GM18870 (cell line): Measurements from ENCODE around the gene AUTS2.

Experiments
- ATAC-seq: cut with Tn5 transposase; IDR thresholded peaks from one replicate; pipeline ENCODE4 v1.9.1; 2021; ENCODE audit warnings: moderate library complexity; ENCODE audit not compliant: unreplicated experiment

The AUTS2 gene

DNA sequence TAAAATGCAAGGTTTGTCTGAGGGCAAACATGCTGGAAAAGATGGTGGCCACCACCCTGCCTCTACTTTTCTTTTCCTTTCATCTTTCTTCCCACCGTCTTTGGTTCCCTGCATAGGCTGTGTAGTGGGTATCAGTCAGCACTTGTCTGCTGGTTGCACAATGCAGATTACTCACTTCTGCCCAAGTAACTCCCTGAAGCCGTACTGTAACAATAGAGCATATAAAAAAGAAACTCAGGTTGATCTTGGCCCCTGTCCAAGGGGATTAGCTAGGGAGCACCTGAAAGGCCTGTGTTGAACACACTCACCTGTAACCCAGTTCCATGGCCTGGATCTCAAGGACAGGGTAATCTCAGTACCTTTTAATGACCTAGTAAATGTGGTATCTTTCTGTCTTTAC is 1000.7 kb downstream of the AUTS2 start:
- no peak for ATAC-seq

DNA sequence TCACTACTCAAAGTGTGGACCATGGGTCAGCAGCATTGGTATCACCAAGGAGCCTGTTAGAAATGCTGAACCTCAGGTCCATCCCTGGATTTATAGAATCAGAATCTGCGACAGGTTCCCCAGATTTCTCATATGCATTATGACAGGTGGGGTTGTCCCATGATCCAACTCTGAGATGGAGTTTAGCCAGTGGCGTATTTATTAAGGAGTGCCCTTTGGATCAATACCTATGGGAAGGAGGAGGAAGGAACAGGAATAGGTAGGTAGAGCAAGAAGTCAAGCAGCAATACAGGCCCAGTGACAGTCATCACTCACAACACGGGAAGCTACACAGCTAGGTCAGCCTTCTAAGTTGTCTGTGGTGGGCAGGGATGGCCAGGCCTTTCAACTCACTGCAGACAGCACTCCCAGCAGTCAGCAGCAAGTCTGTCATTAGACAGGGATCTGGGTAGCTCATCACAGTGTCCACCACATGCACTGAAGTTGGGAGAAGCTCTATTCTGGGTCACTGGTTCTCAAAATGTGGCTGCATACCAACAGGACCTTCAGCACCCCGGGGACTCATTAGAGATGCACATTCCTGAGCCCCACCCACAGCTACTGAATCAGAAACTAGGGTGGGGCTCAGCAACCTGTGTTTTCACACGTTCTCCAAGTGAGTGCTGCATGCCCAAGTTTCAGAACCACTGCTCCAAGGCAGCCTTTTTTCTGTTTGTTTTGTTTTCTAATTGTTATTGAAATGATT is 1001.3 kb downstream of the AUTS2 start:
- ATAC-seq: no peak

DNA sequence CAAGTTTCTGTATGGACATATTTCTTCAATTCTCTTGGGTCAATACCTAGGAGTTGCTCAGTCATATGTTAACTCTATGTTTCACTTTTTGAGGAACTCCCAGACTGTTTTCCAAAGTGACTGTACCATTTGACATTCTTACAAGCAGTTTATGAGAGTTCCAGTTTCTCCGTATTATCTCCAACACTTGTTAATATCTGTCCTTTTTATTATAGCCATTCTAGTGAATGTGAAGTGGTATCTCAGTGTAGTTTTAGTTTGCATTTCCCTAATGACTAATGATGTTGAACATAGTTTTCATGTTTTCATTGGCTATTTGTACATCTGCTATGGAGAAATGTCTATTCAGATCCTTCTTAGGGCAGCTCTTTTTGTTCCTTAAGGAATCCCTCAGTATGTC is 1002.7 kb downstream of the AUTS2 start:
- no peak for ATAC-seq

DNA sequence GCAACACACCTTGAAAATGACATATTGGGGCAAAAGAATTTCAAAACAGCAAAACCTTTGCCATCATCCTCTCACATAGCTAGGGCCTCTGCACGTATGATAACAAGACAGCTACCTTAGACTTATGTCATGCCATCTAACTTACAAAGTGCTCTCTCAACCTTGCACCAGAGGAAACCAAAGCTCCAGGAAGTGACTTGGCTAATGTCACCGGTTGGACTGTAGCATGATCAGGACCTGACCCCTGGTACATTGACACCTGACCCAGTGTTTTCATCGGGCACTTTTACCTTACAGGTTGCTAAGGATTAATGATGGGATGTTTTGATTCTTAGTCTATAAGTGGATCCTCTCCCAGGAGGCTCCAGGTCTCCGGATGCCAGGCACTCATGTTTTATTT is 1003.8 kb downstream of the AUTS2 start:
- no peak for ATAC-seq

DNA sequence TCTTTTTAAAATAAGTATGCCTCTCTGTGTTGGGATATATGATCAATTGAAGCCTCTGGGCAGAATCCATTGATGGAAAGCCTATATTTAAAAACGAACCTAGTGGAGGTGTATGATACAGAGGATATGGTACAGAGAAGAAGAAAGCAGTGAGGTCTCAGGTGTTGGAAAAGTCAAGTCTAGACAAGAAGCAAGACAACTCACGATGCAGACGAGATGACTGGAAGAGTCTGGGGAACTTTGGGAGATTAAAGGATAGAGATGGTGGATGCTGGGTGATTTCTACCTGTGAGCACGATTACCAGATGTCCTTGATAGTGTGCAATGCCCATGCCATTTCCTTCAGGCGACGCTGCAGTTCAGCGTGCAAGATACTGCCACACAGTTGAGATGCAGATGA is 1009.0 kb downstream of the AUTS2 start:
- no peak for ATAC-seq

DNA sequence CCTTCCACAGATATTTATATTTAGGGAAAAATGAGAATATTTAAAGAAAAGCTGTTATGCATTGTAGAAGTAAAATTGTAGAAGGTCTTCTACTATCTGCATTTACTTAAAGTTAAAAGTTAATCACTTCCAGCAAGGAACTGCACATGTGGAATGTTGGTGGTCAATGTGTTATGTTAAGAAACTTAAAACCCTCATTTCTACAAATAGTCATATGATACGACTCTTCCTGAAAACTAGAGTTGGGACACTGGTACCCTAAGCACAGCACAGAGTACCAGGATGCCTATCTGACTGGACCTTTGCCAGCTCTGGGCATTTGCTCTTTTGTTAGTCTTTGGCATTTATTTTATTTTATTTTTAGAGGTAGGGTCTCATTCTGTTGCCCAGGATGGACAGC is 1009.5 kb downstream of the AUTS2 start:
- ATAC-seq: no peak

DNA sequence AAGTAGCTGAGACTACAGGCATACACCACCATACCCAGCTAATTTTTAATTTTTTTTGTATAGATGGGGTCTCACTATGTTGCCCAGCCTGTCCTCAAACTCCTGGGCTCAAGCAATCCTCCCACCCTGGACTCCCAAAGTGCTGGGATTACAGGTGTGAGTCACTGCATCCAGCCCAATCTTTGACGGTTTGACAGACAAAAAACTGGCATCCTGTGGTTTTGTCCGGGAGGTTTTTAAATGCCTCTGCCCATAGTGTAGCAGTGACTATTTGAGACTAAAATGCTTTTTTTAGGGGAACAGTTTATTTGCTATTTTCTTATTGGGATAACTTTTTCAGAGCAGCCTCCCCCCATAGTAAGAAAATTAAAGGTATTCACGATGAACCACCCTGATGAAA is 1010.0 kb downstream of the AUTS2 start:
- ATAC-seq: no peak

DNA sequence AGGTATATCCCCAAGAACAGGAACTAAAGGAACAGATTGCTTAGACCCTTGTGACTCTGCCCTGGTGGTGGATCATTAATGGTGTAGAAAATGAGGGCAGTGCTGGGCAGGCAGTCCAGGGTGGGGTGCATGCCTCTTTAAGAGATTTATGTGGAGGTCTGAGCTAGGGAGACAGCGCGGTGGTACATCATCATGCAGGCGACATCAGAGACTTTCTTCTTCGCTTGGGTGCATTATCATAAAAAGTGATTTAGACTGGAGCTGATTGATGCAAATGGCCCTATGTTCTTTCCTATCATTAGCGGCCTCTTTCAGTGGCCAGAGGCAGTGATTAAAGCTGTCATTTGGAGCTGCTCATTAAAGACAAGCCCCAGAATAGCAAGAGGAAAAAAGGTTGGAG is 1014.5 kb downstream of the AUTS2 start:
- no peak for ATAC-seq

DNA sequence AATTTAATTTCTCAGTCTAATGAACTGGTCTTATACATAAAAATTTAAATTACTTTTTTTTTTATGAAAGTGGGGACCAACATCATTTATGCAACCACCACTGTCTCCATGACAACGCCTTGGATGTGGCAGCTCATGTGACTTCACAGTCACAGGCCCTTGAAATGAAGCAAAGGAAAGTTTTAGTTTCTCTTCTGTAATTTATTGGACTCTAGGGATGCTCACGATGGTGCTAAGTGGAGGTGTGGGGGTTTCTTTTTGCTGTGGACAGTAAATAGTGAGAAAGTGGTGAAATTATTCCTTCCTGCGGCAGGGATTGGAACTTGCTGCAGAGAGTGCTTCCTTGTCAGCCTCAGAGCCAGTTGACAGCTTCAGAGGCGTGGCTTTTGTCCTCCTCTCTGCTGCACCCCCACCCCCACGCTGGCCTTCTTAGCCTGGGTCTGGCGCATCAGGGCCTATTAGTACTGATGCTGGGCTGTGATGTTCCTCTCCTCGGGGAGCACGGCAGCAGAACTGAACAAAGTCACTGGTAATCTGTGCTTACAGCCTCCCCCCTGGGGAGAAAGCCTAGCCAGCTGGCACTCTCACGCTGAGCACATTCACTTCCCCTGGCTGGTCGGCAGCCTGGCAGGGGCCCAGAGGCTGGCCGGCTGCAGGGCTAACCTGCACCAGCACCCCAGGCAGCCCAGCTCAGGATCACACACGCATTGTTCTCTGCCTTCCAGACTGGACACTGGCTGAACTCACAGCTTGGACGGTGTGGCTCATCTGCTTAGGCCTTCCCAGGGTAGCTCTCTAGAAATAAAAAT is 1016.2 kb downstream of the AUTS2 start:
- ATAC-seq: no peak

DNA sequence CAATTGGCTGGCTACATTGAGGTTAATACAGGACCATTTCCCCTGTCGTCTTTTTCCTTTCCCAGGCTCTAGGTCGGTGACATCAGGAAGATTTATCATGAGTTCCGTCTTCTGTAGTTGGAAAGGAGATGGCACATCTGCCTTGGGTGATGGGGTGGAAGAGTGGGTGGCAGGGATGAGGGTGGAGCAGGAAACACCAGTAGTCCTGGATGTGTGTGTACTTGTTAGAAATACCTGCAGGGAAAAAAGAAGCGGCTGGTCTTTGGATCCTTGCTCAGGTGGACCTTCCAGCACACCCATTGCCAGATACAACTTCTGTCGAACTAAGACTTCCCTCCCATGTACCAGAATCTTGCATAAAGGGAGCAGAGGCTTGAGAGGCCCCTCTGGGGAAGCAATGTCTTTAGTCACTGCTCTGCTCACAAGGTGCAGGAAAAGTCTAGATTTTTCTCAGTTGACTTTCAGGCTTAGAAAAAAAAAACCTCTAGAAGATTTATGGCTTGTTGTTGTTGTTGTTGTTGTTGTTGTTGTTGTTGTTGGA is 1016.9 kb downstream of the AUTS2 start:
- ATAC-seq: no peak

DNA sequence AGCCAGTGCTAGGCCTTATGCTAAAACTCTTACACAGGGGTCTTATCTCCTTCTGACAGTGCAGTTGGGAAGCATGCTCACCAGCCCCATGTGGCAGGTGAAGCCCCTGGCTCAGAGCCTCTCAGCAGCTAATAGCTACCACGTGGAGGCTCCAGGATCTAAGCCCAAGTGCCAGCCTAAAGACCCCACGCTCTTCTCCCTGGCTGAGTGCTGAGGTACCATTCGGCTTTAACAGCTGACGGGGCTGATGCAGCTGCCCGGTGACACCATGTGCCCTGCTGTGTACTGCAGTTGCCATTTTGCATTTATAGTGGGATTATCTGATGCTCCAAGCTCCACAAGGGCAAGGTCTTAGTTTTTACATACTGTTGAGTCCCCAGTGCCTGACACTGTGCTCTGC is 1017.9 kb downstream of the AUTS2 start:
- no peak for ATAC-seq

DNA sequence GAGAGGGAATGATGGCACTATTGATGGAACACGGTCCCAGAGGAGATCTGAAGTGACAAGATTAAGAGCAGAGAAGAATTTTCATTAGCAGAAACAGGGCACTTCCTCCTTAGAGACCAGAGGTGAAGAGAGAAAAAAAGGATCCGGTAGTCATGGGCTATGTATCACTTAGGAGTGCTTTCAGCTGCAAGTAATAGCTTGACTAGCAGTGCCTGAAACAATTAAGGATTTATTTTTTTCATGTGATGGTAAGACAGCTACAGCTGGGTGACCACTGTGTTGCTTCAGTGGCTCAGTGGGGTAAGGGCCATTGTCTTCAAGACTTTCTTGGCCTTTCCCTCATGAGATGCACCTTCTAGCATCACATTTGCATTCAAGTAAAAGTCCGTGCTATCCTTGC is 1018.5 kb downstream of the AUTS2 start:
- no peak for ATAC-seq

DNA sequence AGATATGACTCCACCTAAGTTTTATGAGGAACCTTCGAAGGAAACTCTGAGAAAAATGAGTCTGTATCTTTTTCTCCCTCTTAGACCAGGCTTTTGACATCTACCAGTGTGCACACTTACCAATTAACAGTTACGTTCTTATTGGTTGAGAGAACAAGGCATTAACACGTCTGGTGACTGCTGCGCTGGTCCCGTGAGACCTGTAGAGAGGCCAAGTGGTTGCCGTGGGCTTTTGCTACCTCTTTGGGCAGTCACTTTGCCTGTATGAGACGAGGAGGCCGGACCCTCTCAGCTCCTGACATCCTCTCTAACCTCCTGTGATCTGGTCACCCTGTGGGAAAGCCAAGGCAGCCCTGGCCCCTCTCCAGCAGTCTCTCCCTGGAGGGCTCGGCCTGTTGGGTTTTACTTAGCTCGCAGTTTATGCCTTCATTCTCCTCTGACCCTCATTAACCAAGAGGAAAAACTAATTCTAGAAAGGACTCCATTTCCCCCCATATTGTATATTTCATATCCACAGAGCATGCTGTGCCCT is 1019.8 kb downstream of the AUTS2 start:
- no peak for ATAC-seq

DNA sequence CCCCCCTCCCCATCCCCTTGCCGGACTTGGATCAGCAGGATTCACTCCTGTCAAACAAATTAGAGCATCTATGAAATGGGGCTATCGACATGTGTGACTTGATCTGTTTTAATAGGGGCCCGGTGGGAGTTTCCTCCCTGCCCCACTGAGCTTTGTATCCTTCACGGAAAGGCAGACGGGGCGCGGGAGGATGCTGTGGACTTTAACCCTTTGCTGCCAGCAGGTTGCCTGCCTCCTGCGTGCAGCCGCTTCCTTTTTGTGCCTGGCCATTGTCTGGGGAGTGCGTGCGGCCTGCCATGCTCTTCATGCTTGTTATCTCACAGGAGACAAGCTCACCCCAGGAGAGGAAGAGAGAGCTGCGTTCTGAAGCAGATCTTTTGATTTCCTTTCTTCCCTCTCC is 1020.9 kb downstream of the AUTS2 start:
- no peak for ATAC-seq

DNA sequence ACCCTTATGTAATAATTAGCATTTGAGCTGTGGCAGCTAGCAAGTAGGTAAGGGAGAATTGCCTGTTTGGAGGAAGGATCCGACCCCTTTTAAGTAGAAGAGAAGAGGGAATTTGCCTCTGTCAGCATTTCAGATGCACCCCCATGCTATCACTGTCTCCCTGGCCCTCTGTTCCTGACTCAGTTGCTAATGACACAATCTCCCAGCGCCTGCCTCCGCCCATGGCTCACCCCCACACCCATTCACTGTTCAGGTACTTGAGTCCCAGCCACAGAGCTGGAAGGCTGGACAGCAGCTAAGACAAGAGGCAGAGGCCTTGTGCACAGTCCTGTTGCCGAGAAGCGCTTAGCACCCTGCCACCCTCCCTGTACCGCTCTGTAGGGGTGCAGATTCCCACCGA is 1021.4 kb downstream of the AUTS2 start:
- ATAC-seq: no peak

DNA sequence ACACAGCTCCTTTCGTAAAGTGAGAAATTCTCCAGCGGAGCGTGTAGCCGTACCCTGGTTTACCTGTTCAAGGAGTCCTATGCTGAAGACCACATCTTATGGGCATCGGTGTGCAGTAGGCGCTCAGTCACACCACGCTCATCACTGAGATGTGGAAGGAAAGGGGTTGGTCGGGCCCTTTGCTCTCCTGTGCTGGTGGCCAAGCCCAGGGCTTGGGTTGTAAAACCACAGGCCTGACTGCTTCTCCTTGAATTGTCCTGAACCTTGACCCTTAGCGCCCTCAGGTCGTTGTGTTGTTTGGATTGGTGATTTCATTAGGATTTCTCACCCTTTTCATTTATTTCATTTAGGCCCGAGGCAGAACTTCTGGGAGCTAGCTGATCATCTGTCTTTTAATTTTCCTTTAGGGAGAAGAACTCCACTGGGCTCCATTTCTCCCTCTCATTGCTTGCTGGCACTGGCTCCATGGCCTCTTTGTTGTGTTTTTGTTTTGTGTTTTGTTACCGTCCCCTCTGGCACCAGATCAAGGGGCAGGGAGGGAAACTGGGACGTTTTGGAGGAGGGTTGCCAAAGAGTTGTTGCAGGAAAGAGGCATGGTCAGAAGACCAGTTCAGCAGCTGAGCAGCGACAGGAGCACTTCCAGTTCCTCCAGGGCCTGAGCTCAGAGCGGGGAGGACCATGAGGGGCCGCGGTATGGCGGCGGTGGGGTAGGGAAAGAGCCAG is 1022.2 kb downstream of the AUTS2 start:
- no peak for ATAC-seq

DNA sequence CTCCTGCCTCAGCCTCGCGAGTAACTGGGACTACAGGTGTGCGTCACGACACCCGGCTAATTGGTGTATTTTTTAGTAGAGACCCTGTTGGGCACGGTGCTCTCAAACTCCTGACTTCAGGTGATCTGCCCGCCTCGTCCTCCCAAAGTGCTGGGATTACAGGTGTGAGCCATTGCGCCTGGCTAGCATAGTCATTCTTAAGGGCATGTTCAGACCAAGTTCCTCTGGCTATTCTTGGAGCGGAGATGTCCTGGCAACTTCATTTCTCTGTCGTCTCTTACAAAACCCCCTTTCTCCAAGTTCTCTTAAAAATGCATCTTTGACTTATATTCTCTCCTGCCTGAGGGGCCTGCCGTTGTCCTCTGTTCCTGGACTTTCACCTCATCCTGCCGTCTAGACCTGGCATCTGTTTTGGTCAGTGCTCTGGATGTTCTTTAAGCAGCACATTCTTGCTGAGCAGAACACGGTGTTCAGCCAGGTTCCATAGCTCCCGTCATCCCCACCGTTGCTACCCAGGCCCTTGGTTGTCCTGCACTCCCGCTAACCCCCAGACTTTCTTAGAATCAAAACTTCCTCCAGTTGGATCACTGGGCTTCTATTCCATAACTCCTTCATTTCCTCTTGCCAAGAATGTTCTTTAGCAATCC is 1023.8 kb downstream of the AUTS2 start:
- no peak for ATAC-seq

DNA sequence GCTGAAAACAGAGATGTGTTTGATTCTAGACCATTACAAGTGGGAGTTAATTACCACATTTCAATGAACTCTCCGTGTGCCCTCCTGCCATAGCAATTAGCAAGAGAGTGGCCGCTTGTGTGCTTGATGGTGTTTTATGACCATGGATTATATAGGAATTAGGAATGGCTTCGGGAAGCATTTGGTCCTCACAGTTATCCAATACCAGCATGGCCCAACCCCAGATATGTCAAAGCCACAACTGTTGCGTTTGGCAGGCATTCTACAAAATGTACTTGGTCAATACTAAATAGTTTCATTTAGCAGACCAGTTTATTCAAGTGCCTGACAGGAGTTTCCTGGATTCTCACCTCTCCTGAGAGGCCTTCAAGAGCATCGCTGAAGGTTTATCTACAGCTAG is 1024.7 kb downstream of the AUTS2 start:
- no peak for ATAC-seq

DNA sequence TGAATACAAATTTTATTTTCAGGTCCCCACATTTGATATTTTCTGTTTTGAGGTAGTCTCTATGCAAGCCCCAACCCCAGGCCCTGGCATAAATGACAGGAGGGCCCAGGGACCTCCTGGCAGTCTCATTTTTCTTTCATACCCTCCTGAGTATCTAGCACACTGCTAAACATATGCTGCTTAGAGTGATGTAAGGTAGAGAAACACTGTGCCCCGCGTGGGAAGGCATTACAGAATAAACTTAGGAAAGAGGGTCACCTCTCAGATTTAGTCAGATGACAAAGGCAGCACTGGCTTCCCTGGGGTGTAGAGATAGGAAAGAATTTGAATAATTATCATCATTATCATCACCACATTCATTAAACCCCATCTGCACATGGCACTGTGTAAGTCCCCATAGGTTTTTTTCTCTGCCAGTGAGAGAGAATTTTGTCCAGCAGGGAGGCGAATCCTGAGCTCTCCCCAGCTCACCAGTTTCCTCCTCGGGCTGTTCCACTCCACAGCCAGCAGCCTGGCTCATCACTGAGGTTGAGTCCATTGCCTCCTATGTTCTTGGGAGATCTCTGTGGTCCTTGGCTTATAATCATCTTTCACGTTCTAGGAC is 1026.3 kb downstream of the AUTS2 start:
- no peak for ATAC-seq

DNA sequence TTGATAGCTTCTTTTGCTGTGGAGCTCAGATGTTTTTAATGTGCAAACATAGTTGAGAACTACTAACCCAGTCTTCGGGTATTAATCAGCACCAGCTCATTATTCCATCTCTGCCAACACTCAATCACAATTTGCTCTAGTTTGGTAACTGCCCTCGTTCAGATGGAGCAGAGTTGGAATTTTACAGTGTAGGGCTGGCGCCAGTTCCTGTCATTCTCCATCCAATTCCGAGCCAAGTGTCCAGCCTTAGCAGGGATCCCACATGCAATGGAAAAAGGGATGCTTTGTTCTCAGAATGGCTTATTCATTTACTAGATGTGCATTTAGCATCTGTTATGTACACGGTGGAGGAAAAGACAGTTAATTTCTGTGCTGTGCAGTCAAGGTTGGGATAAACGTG is 1029.2 kb downstream of the AUTS2 start:
- no peak for ATAC-seq

DNA sequence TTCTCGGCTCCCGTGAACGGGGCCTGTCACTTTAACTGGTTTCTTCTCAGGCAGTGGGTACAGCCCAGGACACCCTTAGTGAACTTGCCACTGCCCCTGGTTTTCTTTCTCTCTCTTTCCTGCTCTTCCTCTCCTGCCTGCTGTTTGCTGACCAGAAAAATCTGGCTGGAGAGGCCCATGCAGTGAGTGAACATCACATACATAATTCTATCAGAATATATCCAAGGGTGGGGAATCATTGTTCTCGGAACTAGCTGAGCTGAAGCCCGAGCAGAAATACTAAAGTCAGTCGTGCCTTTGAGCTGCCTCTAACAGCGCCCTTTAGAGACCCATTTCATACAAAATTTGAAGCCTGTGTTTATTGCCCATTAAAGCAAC is 1032.2 kb downstream of the AUTS2 start:
- ATAC-seq: no peak
